Medulla oblongata (tissue), 1 donor: ENCODE data around the gene TROAP.

Source experiments
- DNase-seq: peaks from one replicate; pipeline ENCODE4 v3.0.0-alpha.2; 2015; ENCODE audit errors: extremely low spot score

The TROAP gene

DNA sequence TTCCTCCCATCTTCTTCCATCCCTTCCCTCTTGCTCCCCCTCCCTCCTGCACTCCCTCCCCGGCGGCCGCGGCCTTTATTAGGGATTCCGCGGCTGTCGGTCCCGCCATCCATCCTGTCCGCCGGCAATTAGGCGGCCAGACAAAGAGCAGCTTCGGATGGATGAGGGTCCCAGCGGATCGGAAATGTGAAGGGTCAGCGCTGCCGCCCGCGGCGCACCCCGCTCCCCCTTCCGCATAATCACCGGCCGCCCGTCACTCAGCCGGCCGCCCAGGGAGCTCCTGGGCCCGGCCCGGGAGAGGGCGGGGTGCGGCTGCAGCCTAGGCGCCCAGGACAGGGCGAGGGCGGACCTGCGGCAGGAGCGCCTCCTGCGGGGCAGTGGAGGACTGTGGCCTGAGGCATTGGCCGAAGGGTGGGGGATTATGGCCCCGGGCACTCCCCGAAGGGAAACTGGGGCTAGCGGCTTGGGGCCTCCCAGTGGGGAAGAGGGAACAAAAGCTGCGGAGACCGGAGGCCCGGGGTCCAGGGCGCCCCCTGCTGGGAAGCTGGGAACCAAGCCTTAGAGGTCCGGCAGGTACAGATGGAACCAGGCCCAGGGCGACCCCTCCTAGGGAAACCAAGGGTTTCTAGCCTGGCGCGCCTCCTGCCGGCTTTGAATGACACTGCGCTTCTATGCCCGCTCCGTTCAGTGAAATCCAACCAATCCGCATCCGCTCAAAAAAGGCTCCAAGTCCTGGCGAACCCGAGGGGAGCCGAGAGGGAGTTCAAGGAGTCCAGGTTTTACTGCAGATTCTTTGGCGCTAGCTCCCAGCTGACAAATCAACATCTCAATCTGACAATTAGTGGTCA lies 19.2 kb downstream of the TROAP start:
- peak; percentile 77 for DNase-seq

DNA sequence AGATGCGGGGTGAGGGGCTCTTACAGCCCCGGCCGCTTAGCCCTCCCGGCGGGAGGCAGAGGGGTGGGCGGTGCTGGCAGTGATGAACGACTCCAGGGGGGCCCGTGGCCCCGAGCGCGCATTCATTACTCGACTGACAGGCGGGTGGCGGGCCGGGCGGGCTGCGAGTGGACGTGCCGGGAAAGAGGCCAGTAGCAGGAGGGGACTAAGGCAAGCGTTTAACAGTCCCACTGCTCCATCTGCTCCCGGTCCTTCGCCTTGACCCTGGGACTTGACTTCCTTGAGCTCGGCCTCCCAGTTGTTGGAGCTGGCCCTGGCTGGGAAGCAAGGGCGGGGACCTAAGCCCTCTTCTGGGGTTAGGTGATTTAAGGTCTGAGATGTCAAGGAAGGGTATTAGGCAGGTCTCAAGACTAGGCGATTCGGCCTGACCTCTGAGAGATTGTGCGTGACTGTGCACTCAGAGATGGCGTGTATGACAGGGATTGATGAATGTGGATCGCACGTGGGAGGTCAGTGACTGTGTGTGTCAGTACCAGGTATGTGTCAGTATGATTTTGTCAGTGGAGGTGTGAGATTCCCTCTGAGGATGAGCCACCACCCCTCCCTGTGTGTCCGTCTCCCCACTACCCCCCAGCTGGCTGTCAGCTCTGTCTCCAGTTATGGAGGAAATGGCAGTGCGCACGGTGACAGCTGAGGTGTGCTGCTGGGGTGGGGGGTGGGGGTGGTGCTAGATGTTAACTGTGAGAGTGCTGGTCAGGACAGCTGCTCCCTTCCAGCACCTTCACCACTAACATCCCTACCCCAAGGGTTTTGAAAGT lies 20.1 kb downstream of the TROAP start:
- no peak for DNase-seq

- DNase-seq, result no peak
Measured at GRCh38 chr12:49344486-49345050, 21.5 kb downstream of the TROAP start.

- no peak for DNase-seq
Measured at GRCh38 chr12:49345051-49345824, 22.2 kb downstream of the TROAP start.

GRCh38 chr12:49345825-49346658 lies 23.0 kb downstream of the TROAP start:
- no peak for DNase-seq

DNA sequence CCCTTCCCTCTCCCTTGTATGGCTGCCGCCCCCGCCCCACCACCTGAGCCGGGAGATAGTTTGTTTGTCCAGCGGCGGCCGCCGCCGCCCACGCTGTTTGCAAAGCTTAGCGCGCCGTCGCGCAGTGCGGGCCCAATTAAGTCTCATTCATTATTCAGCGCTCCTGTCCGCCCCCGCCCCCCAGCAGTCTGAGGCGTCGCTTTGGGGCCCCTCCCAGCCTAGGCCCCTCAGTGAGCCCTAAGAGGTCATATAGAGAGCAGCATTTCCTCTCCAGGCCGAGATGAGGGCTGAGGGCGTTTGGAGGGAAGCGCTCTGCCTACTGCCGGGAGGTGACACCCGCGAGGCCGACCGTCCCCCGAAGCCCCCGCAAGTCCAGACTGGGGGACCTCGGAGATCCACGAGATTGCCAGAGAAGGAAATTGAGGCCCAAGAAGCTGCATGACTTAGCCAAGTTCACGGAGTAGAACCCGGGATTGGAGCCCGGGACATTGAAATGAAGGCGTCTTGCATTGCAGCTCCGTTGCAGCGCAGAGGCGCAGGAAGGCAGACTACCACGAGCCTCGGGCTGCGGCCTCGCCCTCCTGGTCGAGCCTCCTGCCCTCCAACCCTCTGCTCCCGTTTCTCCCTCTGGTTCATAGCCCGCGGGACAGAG lies 23.7 kb downstream of the TROAP start, which contains the start of gene DNAJC22:
Gene DNAJC22 (plus strand): TSS at position 230 of the 652 bp plus-strand sequence. CDS start 1,985 bp downstream, outside the sequence.
- no peak for DNase-seq

DNA sequence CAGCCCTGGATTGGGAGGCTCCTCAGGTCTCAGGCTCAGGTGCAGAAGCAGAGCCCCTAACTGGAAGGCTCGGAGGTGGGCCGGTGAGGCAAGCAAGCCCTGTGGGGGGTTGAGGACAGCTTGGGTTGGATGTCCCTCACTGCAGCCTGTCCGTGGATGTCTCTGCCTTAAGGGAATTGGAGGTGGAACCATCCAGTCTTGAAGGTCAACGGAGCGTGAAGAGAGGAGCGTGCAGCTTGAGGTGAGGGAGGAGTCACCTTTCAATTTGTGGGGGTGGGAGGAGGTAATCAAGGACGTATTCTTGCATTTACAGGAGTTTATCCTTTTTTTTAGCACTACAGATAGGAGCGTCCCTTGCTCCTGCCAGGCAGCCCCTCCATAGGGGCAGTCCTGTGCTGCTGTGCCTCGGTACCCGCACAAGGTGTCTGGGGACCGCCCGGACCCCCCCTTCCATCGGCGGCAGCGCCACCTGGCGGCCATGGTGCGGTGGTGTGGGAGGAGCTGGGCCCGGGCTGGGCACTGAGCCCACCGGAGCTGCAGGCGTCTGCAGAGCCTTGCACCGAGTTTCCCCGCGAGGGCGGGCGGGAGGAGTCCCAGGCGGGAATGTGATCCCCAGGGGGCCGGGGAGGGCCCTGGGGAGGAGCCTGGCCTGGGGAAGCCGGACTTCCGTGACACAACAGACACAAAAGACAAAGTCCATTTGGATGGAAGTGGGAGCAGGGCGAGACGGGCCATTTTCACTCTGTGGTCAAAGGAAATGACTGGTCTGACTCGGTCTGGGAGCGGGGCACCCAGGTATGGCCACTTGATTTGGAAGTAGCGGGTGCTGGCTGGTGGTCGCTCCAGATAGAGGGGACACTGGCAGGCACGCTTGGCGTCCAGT lies 24.5 kb downstream of the TROAP start:
- peak; percentile 95 for DNase-seq

GRCh38 chr12:49348781-49349180 lies 25.7 kb downstream of the TROAP start:
- no peak for DNase-seq

GRCh38 chr12:49349266-49349665 lies 26.2 kb downstream of the TROAP start:
- DNase-seq, result no peak

DNA sequence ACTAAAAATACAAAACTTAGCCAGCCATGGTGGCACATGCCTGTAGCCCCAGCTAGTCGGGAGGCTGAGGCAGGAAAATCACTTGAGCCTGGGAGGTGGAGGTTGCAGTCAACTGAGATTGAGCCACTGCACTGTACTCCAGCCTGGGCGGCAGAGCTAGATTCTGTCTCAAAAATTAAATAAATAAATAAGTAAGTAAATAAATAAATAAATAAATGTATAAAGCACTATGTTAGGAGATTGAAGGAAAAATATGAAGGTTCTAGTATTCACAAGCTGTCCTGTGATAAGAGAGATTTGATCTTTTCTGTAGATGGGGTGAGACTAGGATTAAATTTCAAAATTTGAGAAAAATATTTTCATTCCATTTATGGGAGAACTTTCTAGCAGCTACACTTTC lies 29.3 kb downstream of the TROAP start:
- DNase-seq, result no peak

- DNase-seq, result no peak
Measured at GRCh38 chr12:49355913-49356312, 32.9 kb downstream of the TROAP start.

DNA sequence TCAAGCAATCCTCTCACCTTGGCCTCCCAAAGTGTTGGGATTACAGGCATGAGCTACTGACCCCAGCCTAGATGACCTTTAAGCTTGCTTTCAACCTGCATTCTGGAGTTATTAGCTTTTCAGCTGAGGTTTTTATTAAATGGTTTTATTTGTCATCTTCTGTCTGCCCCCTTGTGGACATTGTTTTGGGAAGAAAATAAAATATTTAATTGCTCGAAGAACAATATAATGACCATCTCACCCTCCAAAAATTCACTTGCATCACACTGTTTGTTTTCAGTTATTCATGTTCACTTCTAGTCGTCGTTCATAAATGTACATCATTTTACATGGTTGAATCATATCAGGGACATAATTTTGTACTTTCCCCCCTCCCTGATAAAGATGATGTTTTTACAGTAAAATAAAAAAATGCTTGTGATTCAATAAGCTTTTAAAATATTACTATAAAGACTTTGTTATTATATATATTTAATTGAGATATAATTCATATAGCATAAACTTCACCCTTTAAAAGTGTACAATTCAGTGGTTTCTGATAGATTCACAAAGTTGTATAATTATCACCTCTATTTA lies 34.1 kb downstream of the TROAP start:
- peak; percentile 53 for DNase-seq

GRCh38 chr12:49358483-49359141 lies 35.6 kb downstream of the TROAP start:
- DNase-seq, result peak; percentile 84

DNA sequence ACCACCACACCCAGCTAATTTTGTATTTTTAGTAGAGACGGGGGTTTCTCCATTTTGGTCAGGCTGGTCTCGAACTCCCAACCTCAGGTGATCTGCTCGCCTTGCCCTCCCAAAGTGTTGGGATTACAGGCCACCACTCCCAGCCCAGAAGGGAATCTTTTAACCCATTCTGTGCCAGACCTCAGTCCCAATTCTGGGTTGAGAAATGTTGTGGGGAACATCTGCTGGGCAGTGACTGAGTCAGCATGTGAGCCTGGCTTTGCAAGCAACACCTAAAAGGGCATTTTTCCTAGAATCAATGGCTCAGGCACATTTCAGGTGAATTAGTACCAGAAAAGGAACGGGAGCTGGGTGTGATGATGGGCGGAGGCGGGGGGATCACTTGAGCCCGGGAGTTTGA lies 36.6 kb downstream of the TROAP start:
- no peak for DNase-seq

DNA sequence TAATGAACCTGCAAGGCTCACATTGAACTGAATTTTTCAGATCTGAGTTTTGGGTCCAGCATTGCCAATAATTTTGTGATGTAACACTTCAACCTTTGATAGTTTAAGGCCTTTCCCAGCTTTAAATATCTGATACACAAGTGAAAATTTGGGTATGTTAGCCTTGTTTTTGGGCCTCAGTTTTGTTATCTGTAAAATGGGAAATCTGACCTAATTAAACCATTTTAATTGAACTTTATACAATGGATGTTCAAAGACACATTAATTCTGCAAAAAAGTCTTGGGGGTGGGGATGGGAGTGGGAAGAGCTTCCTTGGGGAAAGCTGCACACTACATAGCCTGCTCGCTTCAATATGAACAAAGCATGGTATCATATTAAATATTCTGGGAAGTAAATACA lies 39.0 kb downstream of the TROAP start:
- no peak for DNase-seq

GRCh38 chr12:49364989-49365388 lies 41.9 kb downstream of the TROAP start:
- no peak for DNase-seq

DNA sequence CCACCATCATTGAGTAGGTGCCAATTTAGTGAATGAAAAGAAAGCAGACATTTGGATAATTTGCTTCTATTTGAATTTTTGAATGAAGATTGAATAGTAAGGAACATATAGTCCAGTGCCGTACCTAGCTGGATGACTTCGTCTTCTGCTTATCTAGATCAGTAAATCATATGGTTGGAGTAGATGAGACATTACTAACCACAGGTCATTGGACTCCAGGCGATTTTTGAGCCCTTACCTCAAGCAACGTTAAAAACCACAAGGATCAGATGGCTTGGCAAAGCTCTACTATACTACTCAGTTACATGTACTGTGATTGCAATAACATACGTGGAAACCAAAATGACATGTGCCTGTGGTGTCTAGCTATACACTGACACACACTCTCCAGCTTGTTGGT lies 42.5 kb downstream of the TROAP start:
- no peak for DNase-seq

- no peak for DNase-seq
Measured at GRCh38 chr12:49366096-49366651, 43.1 kb downstream of the TROAP start.
